Measurements from ENCODE around the gene NASP.

The NASP gene

GRCh38 chr1:45640293-45640692 is 56.5 kb downstream of the NASP start:
- Histone ChIP-seq H3K4me3 (ENCODE audit: low read depth in 1 of 2, low read length in 2 of 2) (no peak overlapping the region), H3K27ac (ENCODE audit: low read depth, low read length) (no peak overlapping the region), H3K27me3 (ENCODE audit: control insufficient read depth in 1 of 2, insufficient read depth in 2 of 2, low read length in 2 of 2) (no peaks in the 10 kb centered on the region), H3K4me1 (ENCODE audit: control insufficient read depth in 1 of 2, insufficient read depth in 2 of 2, low read length in 2 of 2) (peaks cover 6 to 18% of the 10 kb centered on the region in 2 donors), H3K9ac (ENCODE audit: low read depth in 1 of 2, low read length in 2 of 2) (no peak overlapping the region), H3K36me3 (ENCODE audit: control insufficient read depth in 1 of 2, insufficient read depth in 2 of 2, low read length in 2 of 2) (peaks cover 22 to 63% of the 10 kb centered on the region in 2 donors), H3K9me3 (ENCODE audit: control insufficient read depth in 1 of 2, low read length in 2 of 2) (no peaks in the 10 kb centered on the region)

GRCh38 chr1:45643321-45643720 is 59.5 kb downstream of the NASP start:
- Histone ChIP-seq H3K9ac (ENCODE audit: low read depth in 1 of 2, low read length in 2 of 2) (no peak overlapping the region), H3K36me3 (ENCODE audit: control insufficient read depth in 1 of 2, insufficient read depth in 2 of 2, low read length in 2 of 2) (peaks cover 23 to 51% of the 10 kb centered on the region in 2 donors), H3K27me3 (ENCODE audit: control insufficient read depth in 1 of 2, insufficient read depth in 2 of 2, low read length in 2 of 2) (no peaks in the 10 kb centered on the region), H3K27ac (ENCODE audit: low read depth, low read length) (no peak overlapping the region), H3K9me3 (ENCODE audit: control insufficient read depth in 1 of 2, low read length in 2 of 2) (no peaks in the 10 kb centered on the region), H3K4me3 (ENCODE audit: low read depth in 1 of 2, low read length in 2 of 2) (no peak overlapping the region), H3K4me1 (ENCODE audit: control insufficient read depth in 1 of 2, insufficient read depth in 2 of 2, low read length in 2 of 2) (peaks cover 18 to 33% of the 10 kb centered on the region in 2 donors)

DNA sequence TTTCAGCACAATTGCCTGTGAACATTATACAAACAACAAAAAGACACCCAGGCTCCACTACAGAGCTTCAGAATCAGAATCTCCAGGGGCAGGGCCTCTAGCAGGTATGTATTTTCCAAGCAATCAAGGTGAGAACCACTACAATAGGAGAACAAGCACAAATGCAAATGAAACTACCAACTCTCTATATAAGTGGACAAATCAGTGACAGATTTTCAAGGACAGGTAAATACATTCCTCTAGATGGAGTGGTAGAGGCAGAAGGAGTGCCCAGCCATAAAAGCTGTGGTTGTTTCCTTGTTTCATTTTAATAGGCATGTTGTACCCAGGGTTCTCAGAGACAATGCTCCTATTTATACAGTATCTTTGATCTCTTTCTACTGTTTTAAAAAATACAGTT is 60.1 kb downstream of the NASP start:
- Histone ChIP-seq H3K27me3 (ENCODE audit: control insufficient read depth in 1 of 2, insufficient read depth in 2 of 2, low read length in 2 of 2) (no peaks in the 10 kb centered on the region), H3K27ac (ENCODE audit: low read depth, low read length) (no peak overlapping the region), H3K4me1 (ENCODE audit: control insufficient read depth in 1 of 2, insufficient read depth in 2 of 2, low read length in 2 of 2) (peaks cover 18 to 34% of the 10 kb centered on the region in 2 donors), H3K4me3 (ENCODE audit: low read depth in 1 of 2, low read length in 2 of 2) (no peak overlapping the region), H3K36me3 (ENCODE audit: control insufficient read depth in 1 of 2, insufficient read depth in 2 of 2, low read length in 2 of 2) (peaks cover 23 to 51% of the 10 kb centered on the region in 2 donors), H3K9ac (ENCODE audit: low read depth in 1 of 2, low read length in 2 of 2) (peak overlapping the region in 1 of 2 donors; percentile 26), H3K9me3 (ENCODE audit: control insufficient read depth in 1 of 2, low read length in 2 of 2) (no peaks in the 10 kb centered on the region)

GRCh38 chr1:45644661-45645060 is 60.8 kb downstream of the NASP start:
- no peak overlapping the region for H3K27ac ChIP-seq (ENCODE audit: low read depth, low read length)
- no peaks in the 10 kb centered on the region for H3K9me3 ChIP-seq (ENCODE audit: control insufficient read depth in 1 of 2, low read length in 2 of 2)
- H3K4me3 ChIP-seq (ENCODE audit: low read depth in 1 of 2, low read length in 2 of 2) = no peak overlapping the region
- peak overlapping the region in 1 of 2 donors; percentile 26 for H3K9ac ChIP-seq (ENCODE audit: low read depth in 1 of 2, low read length in 2 of 2)
- H3K27me3 ChIP-seq (ENCODE audit: control insufficient read depth in 1 of 2, insufficient read depth in 2 of 2, low read length in 2 of 2) = no peaks in the 10 kb centered on the region
- peaks cover 18 to 34% of the 10 kb centered on the region in 2 donors for H3K4me1 ChIP-seq (ENCODE audit: control insufficient read depth in 1 of 2, insufficient read depth in 2 of 2, low read length in 2 of 2)
- H3K36me3 ChIP-seq (ENCODE audit: control insufficient read depth in 1 of 2, insufficient read depth in 2 of 2, low read length in 2 of 2) = peaks cover 21 to 52% of the 10 kb centered on the region in 2 donors

DNA sequence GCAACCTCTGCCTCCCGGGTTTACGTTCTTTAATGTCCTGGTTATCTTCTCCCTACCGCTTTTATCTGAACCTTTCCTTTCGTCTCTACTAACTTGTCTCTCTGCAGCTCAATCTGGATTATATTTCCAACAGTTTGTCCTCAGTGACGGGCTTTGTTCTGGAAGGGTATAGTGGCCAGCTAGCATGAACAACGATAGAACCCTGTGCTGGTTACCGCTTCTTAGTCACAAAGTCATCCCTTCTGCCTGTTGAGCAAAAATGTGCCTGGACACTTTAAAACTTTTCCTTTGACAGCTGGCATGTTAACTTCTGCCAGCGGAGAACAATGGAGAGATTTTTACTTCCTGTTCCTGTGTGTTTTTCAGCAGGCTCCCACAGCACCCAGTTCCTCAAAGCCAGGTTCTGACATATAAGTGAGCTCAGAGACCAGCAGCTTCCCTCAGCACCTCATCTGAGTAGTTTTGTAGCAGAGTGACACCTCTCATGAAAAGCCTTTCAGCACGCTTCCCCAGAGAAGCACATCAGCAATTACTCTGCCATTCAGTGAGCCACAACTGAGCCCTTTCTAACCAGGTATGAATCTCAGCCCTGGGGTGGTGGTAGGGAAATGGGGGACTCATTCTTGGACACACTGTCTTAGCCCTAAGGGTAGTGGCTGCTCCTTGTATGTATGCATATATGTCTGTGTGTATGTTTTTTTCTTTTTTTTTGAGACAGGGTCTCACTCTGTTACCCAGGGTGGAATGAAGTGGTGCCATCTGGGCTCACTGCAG is 63.6 kb downstream of the NASP start:
- Histone ChIP-seq H3K4me1 (ENCODE audit: control insufficient read depth in 1 of 2, insufficient read depth in 2 of 2, low read length in 2 of 2) (peaks cover 18 to 34% of the 10 kb centered on the region in 2 donors), H3K36me3 (ENCODE audit: control insufficient read depth in 1 of 2, insufficient read depth in 2 of 2, low read length in 2 of 2) (peaks cover 24 to 55% of the 10 kb centered on the region in 2 donors), H3K4me3 (ENCODE audit: low read depth in 1 of 2, low read length in 2 of 2) (peak overlapping the region in 1 of 2 donors; percentile 12), H3K9me3 (ENCODE audit: control insufficient read depth in 1 of 2, low read length in 2 of 2) (no peaks in the 10 kb centered on the region), H3K27ac (ENCODE audit: low read depth, low read length) (no peak overlapping the region), H3K27me3 (ENCODE audit: control insufficient read depth in 1 of 2, insufficient read depth in 2 of 2, low read length in 2 of 2) (no peaks in the 10 kb centered on the region), H3K9ac (ENCODE audit: low read depth in 1 of 2, low read length in 2 of 2) (peak overlapping the region; percentile 30 to 44)

DNA sequence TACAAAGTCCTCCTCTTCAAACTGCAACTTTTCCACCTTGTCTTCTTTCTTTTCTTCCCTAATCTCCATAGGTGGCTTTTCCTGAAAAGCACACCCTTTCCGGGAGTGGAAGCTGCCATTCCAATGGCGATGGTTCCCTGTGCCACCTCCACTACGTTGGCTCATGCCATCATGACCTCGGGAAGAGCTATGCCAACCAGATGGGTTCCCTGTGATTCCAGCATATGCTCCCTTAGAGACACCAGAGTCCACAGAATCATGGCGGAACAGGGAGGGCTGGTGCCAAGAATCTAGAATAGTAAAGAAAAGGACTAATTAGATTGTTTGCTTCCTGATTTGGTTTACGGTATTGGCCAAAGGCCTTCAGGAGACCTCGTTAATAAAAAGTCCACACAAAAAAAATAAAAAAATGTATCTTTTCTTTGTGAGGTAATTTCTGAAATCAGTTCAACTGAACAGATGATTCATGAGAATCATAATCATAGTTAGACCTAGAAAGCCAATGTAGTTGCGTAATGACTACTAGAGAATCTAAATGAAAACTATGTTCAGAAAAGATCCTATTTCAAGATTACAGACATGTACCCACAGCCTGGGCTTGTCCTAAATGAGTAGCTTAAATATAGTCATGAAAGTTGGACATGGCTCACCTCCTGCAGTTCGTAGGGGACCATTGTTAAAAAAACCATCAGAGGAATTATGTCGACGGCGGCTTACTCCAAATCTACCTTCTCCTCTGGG is 70.9 kb downstream of the NASP start:
- Histone ChIP-seq H3K27me3 (ENCODE audit: control insufficient read depth in 1 of 2, insufficient read depth in 2 of 2, low read length in 2 of 2) (no peaks in the 10 kb centered on the region), H3K4me3 (ENCODE audit: low read depth in 1 of 2, low read length in 2 of 2) (no peak overlapping the region), H3K27ac (ENCODE audit: low read depth, low read length) (no peak overlapping the region), H3K9ac (ENCODE audit: low read depth in 1 of 2, low read length in 2 of 2) (no peak overlapping the region), H3K4me1 (ENCODE audit: control insufficient read depth in 1 of 2, insufficient read depth in 2 of 2, low read length in 2 of 2) (peaks cover 17 to 27% of the 10 kb centered on the region in 2 donors), H3K36me3 (ENCODE audit: control insufficient read depth in 1 of 2, insufficient read depth in 2 of 2, low read length in 2 of 2) (peaks cover 48 to 86% of the 10 kb centered on the region in 2 donors), H3K9me3 (ENCODE audit: control insufficient read depth in 1 of 2, low read length in 2 of 2) (no peaks in the 10 kb centered on the region)

GRCh38 chr1:45656573-45657226 is 72.9 kb downstream of the NASP start:
- Histone ChIP-seq H3K27ac (ENCODE audit: low read depth, low read length) (no peak overlapping the region), H3K9me3 (ENCODE audit: control insufficient read depth in 1 of 2, low read length in 2 of 2) (no peaks in the 10 kb centered on the region), H3K36me3 (ENCODE audit: control insufficient read depth in 1 of 2, insufficient read depth in 2 of 2, low read length in 2 of 2) (peaks cover 43 to 75% of the 10 kb centered on the region in 2 donors), H3K4me3 (ENCODE audit: low read depth in 1 of 2, low read length in 2 of 2) (no peak overlapping the region), H3K4me1 (ENCODE audit: control insufficient read depth in 1 of 2, insufficient read depth in 2 of 2, low read length in 2 of 2) (peaks cover 17 to 29% of the 10 kb centered on the region in 2 donors), H3K27me3 (ENCODE audit: control insufficient read depth in 1 of 2, insufficient read depth in 2 of 2, low read length in 2 of 2) (no peaks in the 10 kb centered on the region), H3K9ac (ENCODE audit: low read depth in 1 of 2, low read length in 2 of 2) (no peak overlapping the region)

GRCh38 chr1:45658171-45658570 is 74.3 kb downstream of the NASP start:
- Histone ChIP-seq H3K4me1 (ENCODE audit: control insufficient read depth in 1 of 2, insufficient read depth in 2 of 2, low read length in 2 of 2) (peaks cover 17 to 29% of the 10 kb centered on the region in 2 donors), H3K27me3 (ENCODE audit: control insufficient read depth in 1 of 2, insufficient read depth in 2 of 2, low read length in 2 of 2) (no peaks in the 10 kb centered on the region), H3K9me3 (ENCODE audit: control insufficient read depth in 1 of 2, low read length in 2 of 2) (no peaks in the 10 kb centered on the region), H3K9ac (ENCODE audit: low read depth in 1 of 2, low read length in 2 of 2) (no peak overlapping the region), H3K4me3 (ENCODE audit: low read depth in 1 of 2, low read length in 2 of 2) (no peak overlapping the region), H3K27ac (ENCODE audit: low read depth, low read length) (no peak overlapping the region), H3K36me3 (ENCODE audit: control insufficient read depth in 1 of 2, insufficient read depth in 2 of 2, low read length in 2 of 2) (peaks cover 39 to 61% of the 10 kb centered on the region in 2 donors)

DNA sequence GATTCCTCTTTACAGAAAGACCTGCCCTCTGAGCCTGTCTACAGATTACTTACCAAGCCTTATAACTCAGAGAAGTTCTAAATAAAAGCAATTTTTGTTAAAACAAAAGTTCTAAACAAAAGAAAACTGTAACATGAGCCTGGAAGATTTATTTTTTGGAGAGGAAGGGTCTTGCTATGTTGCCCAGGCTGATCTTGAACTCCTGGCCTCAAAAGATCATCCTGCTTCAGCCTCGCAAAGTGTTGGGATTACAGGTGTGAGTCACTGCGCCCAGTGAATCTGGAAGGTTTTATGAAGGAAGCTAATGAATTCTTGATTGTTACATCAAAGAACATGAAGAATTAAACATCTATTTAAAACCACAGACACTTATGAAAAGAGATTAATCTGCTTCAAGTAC is 75.4 kb downstream of the NASP start:
- H3K9ac ChIP-seq (ENCODE audit: low read depth in 1 of 2, low read length in 2 of 2) = no peak overlapping the region
- no peak overlapping the region for H3K27ac ChIP-seq (ENCODE audit: low read depth, low read length)
- no peaks in the 10 kb centered on the region for H3K27me3 ChIP-seq (ENCODE audit: control insufficient read depth in 1 of 2, insufficient read depth in 2 of 2, low read length in 2 of 2)
- H3K9me3 ChIP-seq (ENCODE audit: control insufficient read depth in 1 of 2, low read length in 2 of 2) = no peaks in the 10 kb centered on the region
- H3K4me1 ChIP-seq (ENCODE audit: control insufficient read depth in 1 of 2, insufficient read depth in 2 of 2, low read length in 2 of 2) = peaks cover 17 to 29% of the 10 kb centered on the region in 2 donors
- no peak overlapping the region for H3K4me3 ChIP-seq (ENCODE audit: low read depth in 1 of 2, low read length in 2 of 2)
- H3K36me3 ChIP-seq (ENCODE audit: control insufficient read depth in 1 of 2, insufficient read depth in 2 of 2, low read length in 2 of 2) = peaks cover 38 to 58% of the 10 kb centered on the region in 2 donors

DNA sequence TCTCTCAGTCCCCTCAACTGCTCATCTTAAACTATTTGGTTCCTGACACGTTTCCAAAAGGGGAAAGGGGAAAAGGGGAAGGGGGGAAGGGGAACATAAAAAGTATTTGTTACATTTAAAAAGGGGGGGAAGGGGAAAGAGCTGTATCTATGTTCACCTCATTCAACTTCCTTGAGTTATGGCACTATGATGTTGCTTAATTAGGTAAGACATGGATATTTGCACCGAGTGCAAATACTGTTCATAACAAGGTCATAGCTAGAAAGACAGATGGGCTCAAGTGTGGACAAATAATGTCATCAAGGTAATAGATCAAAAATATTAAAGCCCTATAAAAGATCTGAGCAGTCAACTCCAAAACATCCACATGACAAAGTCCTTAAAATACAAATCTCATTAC is 76.5 kb downstream of the NASP start:
- peaks cover 27 to 49% of the 10 kb centered on the region in 2 donors for H3K36me3 ChIP-seq (ENCODE audit: control insufficient read depth in 1 of 2, insufficient read depth in 2 of 2, low read length in 2 of 2)
- H3K27ac ChIP-seq (ENCODE audit: low read depth, low read length) = no peak overlapping the region
- no peak overlapping the region for H3K9ac ChIP-seq (ENCODE audit: low read depth in 1 of 2, low read length in 2 of 2)
- peaks cover 17 to 29% of the 10 kb centered on the region in 2 donors for H3K4me1 ChIP-seq (ENCODE audit: control insufficient read depth in 1 of 2, insufficient read depth in 2 of 2, low read length in 2 of 2)
- H3K4me3 ChIP-seq (ENCODE audit: low read depth in 1 of 2, low read length in 2 of 2) = no peak overlapping the region
- no peaks in the 10 kb centered on the region for H3K9me3 ChIP-seq (ENCODE audit: control insufficient read depth in 1 of 2, low read length in 2 of 2)
- no peaks in the 10 kb centered on the region for H3K27me3 ChIP-seq (ENCODE audit: control insufficient read depth in 1 of 2, insufficient read depth in 2 of 2, low read length in 2 of 2)
